WI38 (cell line): ENCODE data around the gene CANX.
"Not testable (repeated sequence)": the region's sequence is repeated elsewhere in the genome, so short reads cannot be mapped to it uniquely, and the experiment has no call there.

Experiments
- H3K4me3 ChIP-seq: 2 replicates; pipeline ENCODE4 v1.5.1; 2011; ENCODE audit warnings: low read depth, mild to moderate bottlenecking, control low read depth, low read length
- TF ChIP-seq, protein P1 (sequence below): IDR thresholded peaks from 2 replicates; pipeline ENCODE4 v1.5.1; 2012; ENCODE audit warnings: low read depth, mild to moderate bottlenecking, control low read depth, low read length

The CANX gene, protein sequence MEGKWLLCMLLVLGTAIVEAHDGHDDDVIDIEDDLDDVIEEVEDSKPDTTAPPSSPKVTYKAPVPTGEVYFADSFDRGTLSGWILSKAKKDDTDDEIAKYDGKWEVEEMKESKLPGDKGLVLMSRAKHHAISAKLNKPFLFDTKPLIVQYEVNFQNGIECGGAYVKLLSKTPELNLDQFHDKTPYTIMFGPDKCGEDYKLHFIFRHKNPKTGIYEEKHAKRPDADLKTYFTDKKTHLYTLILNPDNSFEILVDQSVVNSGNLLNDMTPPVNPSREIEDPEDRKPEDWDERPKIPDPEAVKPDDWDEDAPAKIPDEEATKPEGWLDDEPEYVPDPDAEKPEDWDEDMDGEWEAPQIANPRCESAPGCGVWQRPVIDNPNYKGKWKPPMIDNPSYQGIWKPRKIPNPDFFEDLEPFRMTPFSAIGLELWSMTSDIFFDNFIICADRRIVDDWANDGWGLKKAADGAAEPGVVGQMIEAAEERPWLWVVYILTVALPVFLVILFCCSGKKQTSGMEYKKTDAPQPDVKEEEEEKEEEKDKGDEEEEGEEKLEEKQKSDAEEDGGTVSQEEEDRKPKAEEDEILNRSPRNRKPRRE

DNA sequence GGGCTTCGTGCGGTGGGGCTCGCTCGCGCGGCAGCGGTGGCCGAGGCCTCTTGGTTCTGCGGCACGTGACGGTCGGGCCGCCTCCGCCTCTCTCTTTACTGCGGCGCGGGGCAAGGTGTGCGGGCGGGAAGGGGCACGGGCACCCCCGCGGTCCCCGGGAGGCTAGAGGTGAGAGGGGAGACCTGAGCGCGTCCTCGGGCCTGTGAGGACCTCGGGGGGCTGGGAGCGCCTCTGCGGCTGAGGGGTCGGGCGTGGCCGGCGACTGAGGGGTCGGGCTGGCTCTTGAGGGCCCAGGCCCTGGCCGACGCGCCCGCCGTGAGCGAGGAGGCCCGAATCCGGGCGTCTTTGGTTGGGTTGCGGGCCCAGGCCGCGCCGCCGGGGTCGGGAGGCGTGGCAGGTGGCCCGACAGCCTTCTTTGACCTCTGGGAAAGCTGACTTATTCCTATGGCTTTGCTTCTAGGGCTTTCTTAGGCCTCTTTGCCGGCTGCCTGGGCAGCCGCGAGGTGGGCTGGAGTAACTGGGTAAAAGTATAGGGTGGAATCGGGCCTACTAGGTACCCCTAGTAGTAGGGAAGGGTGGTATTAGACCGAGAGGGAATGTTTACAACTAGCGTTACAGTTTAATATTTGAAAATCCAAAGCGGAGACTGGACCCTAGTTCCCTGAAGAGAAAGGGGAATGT, at the start of gene CANX:
TSS of gene CANX (plus strand) at position 33 of the 681 bp plus-strand sequence. CDS start 6,715 bp downstream, outside the sequence.
- TF ChIP-seq, protein P1, sequence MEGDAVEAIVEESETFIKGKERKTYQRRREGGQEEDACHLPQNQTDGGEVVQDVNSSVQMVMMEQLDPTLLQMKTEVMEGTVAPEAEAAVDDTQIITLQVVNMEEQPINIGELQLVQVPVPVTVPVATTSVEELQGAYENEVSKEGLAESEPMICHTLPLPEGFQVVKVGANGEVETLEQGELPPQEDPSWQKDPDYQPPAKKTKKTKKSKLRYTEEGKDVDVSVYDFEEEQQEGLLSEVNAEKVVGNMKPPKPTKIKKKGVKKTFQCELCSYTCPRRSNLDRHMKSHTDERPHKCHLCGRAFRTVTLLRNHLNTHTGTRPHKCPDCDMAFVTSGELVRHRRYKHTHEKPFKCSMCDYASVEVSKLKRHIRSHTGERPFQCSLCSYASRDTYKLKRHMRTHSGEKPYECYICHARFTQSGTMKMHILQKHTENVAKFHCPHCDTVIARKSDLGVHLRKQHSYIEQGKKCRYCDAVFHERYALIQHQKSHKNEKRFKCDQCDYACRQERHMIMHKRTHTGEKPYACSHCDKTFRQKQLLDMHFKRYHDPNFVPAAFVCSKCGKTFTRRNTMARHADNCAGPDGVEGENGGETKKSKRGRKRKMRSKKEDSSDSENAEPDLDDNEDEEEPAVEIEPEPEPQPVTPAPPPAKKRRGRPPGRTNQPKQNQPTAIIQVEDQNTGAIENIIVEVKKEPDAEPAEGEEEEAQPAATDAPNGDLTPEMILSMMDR: no peak
- peak within 1 kb of the TSS; percentile 94 for H3K4me3 ChIP-seq

DNA sequence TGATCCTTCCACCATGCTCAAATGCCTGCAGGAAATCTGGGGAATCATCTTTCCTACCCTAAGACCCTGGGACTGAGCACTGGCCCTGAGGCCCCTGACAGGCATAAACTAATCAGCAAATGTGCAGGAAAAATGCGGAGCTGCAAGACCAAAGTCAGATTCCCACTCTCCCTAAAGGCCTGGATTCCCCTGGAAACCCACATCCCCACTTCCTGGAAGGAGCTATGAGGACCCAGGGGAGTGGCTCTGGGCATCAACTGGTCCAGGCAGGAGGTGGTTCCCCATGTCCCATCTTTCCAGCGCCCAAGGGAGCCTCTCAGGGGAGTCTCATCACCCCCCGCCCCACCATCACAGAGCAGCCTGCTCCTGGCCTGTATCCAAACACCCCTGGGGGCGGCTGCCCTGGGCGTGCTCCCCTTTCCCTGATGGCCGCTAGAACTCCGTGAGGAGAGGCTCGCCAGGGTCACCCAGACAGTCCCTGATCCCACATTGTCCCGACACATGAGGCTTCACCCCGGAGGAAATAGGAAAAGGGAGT, 49.5 kb upstream of the CANX start:
- H3K4me3 ChIP-seq: not testable (repeated sequence)

DNA sequence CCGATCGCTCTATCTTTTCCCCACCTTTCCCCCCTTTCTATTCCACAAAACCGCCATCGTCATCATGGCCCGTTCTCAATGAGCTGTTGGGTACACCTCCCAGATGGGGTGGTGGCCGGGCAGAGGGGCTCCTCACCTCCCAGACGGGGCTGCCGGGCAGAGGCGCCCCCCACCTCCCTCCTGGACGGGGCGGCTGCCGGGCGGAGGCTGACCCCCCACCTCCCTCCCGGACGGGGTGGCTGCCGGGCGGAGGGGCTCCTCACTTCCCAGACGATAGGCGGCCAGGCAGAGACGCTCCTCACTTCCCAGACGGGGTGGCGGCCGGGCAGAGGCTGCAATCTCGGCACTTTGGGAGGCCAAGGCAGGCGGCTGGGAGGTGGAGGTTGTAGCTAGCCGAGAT, 48.5 kb upstream of the CANX start:
- H3K4me3 ChIP-seq: not testable (repeated sequence)

DNA sequence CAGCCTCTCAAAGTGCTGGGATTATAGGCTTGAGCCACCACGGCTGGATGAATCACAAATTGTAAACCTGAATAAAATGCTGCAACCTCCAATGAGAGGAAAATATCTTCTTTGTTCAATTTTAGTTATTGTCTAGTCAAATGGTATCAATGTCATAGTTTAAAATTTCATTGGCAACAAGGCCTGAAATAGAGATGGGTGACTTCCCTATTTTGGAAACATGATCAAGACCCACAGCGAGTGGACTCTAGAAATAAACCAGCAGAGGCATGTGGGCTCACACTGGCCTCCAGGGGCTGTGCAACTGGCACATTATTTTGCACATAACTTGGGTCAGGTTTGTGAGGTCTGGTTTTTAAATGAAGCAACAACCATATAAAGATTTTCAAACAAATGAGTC, 45.6 kb upstream of the CANX start:
- H3K4me3 ChIP-seq: not testable (repeated sequence)

DNA sequence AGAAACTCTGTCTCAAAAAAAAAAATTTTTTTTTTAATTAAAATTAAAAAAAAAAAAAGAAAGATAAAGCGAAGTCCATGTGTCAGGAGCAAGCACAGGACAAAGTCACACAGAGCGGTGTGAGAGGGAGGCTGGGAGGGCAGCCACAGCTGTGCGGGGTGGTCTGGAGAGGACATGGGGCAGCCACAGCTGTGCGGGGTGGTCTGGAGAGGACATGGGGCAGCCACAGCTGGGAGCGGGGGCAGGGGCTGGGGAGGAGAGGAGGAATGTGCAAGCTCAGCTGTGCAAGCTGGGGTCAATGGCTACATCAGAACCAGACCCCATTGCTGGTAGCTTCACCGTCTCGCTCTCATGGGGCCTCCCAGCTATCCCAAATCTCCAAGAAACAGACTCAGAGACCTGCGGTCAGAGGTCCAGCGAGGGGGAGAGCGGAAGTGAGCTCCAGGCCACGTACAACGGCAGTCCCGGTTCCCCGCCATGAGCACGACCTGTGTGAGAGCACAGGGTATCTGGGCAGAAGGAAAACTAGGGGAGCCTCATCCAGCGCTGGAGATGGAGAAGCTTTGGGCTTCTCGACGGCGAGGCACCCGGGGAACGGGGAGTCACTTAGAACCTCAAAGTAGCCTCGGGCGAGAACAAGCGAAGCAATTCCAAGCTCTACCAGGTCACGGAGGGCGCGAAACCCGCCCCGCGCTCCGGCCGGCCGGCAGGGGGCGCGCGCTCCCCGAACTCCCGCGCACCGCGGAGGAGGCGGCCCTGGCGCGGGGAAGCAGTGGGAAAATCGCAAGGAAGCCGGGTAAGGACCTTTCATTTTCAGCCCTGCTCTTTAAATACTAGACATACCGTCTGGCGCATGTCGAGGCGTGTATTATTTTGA, 41.2 kb upstream of the CANX start:
- not testable (repeated sequence) for H3K4me3 ChIP-seq

DNA sequence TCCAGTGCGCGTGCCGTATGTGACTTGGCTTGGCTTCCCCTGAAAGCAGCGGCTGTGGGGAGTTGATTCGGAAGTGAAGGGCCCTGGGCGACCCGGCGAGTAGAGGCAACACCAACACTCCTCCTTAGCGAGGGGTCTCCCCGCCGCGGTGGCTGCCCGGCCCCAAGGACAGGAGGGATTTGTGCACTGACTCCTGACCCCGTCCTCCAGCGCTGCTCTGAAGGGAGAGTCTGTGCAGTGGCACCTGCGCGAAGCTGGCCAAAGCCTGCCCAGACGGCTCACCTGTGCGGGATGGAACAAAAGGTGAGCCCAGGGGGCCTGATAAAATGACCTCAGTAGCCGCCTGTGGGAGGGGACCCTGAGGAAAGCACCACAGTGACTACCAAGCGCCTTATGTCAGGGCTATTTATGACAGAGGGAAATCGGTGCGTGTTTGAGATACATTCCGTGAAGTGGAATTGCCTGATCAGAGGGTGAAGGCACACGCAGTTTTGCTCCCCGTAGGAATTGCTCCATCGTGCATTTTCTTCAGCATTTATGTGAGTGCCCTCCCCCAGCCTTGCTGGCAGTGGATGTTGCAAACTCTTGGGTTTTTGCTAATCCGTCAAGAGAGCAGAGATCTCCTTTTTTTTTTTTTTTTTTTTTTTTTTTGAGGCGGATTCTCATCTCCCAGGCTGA, 40.4 kb upstream of the CANX start:
- peak overlapping the region; percentile 69 for H3K4me3 ChIP-seq

DNA sequence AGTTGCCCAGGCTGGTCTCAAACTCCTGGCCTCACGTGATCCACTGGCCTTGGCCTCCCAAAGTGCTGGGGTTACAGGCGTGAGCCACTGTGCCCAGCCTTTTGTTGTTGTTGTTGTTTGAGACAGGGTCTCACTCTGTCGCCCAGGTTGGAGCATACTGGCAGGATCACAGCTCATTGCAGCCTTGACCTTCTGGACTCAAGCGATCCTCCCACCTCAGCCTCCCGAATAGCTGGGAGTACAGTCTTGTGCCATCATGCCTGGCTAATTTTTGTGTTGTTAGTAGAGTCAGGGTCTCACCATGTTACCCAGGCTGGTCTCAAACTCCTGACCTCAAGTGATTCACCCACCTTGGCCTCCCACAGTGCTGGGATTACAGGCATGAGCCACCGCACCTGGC, 37.1 kb upstream of the CANX start:
- H3K4me3 ChIP-seq: not testable (repeated sequence)

DNA sequence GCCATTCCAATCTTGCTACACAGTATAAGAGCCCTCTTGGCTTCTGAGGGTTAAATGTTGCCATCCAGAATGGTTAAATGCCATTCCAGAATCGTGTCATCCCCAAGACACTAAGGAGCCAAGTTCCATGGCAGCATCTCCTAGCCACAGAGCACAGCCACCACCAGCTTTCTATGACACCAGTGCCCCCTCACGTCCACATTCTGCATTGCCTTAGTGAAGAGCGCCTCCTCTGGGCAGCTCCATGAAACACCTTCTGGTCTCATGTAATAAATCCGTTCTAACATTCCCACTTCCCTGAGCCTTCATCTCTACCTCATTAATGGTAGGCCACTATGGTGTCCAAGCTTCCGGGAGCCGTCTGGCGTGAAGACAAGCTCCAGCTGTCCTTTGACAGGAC, 30.4 kb upstream of the CANX start:
- H3K4me3 ChIP-seq: no peak overlapping the region
- TF ChIP-seq, protein P1: peak; percentile 92

DNA sequence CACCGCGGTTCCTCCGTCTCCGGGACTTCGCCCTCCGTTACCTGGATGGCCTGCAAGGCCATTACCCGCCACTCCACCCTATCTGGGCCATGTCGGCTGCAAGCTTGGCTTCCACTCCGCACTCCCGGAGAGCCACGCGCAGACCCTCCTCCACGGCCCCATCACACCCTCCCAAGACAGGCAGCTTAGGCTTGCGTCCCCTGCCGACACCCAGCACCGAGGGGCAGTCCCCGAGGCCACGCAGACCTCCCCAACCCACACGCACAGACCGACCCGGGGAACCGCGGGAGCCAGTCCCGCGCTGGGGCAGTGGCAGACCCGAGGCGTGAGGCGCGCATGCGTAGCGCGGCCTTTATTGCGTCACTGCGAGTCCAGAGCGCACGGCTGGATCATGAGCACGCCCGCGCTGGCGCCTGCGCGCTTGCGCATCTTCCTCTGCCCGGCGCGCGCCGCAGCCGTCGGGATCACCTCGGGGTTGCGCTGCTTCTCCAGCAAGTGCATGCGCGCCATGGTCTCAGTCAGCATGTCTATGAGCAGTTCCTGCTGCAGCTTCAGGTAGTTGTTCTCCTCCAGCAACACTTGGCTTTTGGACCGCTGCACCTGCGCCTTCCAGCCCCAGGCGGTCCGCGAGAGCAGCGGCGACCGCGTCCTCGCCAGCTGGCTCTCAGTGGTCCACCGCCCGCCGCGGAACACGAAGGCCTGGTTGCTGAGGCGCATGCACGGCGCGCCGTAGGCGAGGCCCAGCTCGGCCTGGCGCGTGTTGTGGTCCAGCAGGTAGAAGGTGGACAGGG, 20.3 kb upstream of the CANX start:
- H3K4me3 ChIP-seq: peak overlapping the region; percentile 89
- TF ChIP-seq, protein P1: no peak
